Activated CD4-positive, alpha-beta T cell treated with anti-CD3 and anti-CD28 coated beads, Interleukin-2, amount 50 U/mL, for 16 hours (primary cell): ENCODE results near the gene UBE2J2.

ENCODE experiments used
- DNase-seq: peaks from one replicate; pipeline ENCODE4 v3.0.0-alpha.2; 2020

UBE2J2 gene

GRCh38 chr1:1225238-1225845 is 48.3 kb downstream of the UBE2J2 start:
- DNase-seq = no peak

DNA sequence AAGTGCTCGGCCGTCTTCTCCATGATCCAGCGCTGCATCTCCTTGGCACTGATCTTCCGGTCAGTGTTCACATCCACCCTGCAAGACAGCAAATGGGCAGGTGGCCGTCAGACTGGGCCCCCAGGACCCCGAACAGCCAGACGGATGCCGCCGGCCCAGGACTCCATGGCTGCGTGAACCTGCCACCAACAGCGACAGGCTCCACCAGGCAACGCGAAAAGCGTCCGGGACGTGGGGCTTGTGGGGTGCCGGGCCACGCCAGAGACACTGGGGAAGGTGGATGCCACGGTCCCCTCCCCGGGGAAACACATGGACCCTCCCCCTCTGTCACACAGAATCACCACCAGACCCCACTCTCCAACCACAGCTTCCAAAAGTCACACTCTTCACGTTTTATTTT is 49.8 kb downstream of the UBE2J2 start:
- DNase-seq = no peak

DNA sequence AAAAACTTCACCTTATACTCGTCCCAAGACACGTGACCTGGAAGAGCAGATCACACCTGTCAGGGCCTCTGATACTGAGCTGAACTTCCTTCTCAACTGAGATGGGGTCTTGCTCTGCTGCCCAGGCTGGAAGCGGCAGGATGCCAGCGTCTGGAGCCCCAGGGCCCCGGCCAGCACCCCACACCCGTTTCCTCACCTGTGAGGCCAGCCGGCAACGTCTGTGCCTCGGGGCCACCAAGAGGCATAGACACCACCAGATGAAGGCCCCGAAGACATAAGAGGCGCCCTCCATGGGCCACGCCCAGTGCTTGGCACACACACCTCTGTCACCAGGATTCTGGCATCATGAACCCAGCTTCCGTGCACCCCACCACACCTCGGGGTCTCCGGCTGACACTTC is 50.3 kb downstream of the UBE2J2 start:
- DNase-seq = no peak

DNA sequence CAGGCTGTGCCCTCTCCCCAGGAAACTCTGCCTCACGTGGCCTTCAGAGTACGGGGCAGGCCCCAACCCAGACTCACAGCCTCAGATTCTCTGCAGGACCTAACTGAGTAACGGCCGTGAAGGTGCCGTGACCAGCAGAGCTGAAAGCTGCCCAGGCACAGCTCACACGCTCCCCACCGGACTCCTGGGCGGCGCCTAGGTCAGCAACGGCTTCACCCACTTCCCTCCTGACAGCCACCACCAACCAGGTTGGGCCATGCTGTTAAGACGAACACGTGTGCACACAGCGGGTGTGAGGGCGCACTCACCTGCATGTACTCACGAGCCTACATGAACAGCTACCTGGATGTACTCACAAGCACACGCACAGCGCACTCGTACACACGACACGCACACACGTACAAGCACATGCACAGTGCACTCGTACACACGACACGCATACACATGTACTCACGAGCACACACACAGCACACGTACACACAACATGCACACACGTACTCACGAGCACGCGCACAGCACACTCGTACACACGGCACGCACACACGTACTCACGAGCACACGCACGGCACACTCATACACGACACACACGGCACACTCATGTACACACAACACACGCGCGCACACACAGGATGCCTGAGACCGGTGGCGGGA is 51.0 kb downstream of the UBE2J2 start:
- DNase-seq = no peak

- DNase-seq = no peak
Measured at GRCh38 chr1:1221887-1222574, 51.6 kb downstream of the UBE2J2 start.

GRCh38 chr1:1220197-1220596 is 53.5 kb downstream of the UBE2J2 start:
- no peak for DNase-seq

- peak; percentile 82 for DNase-seq
Measured at GRCh38 chr1:1219341-1219740, 54.3 kb downstream of the UBE2J2 start.

DNA sequence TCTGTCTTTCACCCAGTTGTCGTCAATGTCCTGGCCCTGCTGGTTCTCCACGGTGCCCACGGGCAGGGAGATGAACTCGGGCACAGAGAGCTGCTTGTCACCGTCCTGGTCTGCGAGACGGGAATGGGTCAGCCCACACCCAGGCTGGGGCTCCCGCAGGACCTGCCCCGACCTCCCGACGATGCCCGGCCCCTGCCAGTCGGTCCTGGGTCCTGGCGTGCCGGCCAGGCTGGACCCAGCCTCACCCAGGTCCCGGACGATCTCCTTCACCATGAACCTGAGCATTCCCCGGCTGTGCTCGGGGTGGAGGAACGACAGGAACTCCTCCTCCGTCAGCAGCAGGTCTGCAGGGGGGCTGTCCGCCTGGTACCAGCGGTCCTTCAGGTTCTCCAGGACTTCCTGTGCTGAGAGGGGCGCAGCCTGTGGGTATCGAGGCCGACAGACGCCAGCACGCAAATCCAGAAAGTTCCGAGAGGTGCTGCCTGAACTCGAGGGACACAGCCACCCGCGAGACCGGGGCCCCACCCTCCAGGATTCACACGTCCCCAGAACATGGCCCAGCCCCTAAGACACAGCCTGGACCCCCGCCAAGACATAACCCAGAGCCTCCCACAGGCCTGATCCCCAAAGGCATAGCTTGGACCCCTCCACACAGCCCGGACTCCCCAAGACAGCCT is 55.0 kb downstream of the UBE2J2 start:
- DNase-seq = no peak

GRCh38 chr1:1217621-1218523 is 55.8 kb downstream of the UBE2J2 start:
- no peak for DNase-seq

GRCh38 chr1:1216770-1217620 is 56.7 kb downstream of the UBE2J2 start:
- DNase-seq = peak; percentile 78

- DNase-seq = no peak
Measured at GRCh38 chr1:1215881-1216605, 57.6 kb downstream of the UBE2J2 start.

- DNase-seq = no peak
Measured at GRCh38 chr1:1215080-1215676, 58.5 kb downstream of the UBE2J2 start.

DNA sequence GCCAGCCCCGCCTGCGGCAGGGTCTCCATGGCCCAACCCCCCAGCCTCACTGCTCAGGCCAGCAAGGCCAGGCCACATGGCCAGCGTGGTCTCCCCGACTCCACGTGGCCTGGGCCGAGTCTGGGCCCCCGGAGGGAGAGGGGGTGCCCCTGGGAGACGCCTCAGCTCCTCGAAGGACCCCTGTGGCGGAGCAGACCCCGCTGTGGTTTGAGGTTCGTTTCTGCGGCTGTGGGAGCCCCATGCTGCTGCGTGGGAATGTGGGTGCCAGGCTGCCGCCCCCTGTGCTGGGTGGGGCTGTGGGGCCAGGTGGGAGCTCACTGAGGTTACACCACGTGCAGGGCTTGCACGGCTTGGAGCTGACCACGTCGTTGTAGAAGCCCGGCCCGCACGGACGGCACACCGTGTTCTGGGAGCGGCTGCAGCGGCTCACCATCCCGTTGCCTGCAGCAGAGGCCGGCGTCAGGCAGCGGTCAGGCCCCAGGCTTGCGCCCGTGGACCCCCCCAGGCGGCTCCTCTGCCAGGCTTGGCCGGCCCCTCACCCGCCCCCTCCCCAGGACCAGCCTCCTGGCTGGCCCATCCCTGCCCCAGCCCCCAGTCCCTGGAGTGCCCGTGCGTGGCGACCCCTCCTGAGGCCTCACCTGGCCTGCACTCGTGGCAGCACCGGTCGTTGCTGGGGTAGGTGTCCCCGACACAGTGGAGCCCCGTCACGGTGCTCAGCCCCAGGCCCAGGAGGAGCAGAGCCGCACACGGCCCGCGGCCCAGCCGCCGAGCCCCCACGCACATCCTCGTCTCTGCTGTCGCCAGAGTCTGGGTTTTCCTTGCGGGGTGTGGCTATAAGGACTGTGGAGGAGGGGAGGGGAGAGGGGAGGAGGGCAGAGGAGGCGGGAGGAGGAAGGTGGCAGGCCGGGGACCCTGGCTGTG is 60.0 kb downstream of the UBE2J2 start, which contains the start of gene TNFRSF4:
TSS of gene TNFRSF4 (minus strand) at position 809 of the 921 bp plus-strand sequence. CDS start at position 783, 26 bp downstream.
- peak; percentile 51 for DNase-seq

DNA sequence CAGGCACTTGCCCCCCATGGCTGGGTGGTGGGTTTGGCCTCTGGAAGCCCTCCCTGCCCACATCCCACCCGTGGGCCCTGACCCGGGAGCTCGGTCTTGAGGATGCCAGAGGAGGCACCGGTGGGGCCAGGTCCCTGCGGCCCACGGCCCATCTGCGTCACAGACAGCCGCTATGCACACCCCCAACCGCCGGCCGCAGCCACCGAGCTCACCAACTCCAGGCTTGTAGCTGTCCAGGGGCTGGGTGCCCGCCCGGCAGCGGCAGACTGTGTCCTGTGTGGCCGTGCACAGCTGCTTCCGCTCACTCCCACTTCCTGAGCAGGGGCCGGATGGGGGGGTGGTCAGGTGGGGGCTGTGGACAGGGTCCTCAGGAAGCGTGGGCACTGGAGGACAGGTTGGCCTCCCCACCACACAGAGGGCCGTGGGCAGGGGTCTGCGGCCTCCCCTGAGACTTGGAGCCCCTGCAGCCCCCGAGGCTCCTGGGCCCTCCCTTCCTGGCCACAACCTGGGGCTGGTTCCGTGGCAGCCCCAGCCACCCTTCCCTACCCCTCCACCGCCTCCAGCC is 60.8 kb downstream of the UBE2J2 start:
- peak; percentile 62 for DNase-seq

- DNase-seq = no peak
Measured at GRCh38 chr1:1211541-1212441, 61.9 kb downstream of the UBE2J2 start.

DNA sequence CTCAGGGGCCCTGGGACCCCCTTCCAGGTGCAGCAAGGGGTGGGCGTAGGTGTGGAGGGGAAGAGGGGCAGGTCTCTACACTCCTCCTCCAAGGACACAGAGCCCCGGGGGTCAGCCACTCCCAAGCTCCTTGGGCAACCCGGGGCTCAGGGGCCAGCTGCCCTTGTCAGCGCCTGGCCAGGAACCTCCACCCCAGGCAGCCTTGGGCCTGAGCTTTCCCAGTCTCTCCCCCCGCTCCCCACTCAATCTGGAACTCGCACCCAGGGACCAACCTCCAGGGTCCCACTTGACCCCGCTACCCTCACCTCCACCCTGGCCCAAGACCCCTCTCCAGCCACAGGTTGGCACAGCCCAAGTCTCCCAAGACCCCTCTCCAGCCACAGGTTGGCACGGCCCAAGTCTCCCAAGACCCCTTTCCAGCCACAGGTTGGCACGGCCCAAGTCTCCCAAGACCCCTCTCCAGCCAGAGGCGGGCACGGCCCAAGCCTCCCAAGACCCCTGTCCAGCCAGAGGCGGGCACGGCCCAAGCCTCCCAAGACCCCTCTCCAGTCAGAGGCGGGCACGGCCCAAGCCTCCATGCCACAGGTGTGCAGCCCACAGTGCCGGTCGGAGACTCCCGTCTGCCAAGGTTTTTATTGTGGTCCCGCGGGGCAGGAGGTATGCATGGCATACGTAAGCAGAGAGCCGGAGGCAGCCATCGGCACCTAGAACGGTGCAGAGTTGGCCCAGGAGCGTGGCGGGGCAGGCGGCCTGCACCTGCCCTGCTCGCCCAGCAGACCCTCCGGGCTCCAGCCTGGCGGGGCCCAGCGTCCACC is 62.7 kb downstream of the UBE2J2 start:
- no peak for DNase-seq
